T-helper 2 cell treated with Interferon-gamma antibody and Interleukin-4, amounts not matched to agents 5 μg/mL and 100 μg/mL, for 36 hours (primary cell): ENCODE results near the gene ARL5C.

Experiments
- DNase-seq: peaks from one replicate; pipeline ENCODE4 v3.0.0; 2021; ENCODE audit warnings: low spot score
- H3K27ac Mint-ChIP-seq: one replicate; pipeline ENCODE4 v1.8.0; 2021; ENCODE audit warnings: mild to moderate bottlenecking, mixed read lengths
- H3K27me3 Mint-ChIP-seq: one replicate; pipeline ENCODE4 v1.8.0; 2021; ENCODE audit warnings: low read depth, mixed read lengths
- H3K36me3 Mint-ChIP-seq: one replicate; pipeline ENCODE4 v1.8.0; 2021; ENCODE audit warnings: low read depth, mixed read lengths
- H3K4me1 Mint-ChIP-seq: one replicate; pipeline ENCODE4 v1.8.0; 2021; ENCODE audit warnings: low read depth, mixed read lengths
- H3K4me3 Mint-ChIP-seq: one replicate; pipeline ENCODE4 v1.8.0; 2022; ENCODE audit warnings: mild to moderate bottlenecking, moderate library complexity, mixed read lengths
- H3K9me3 Mint-ChIP-seq: one replicate; pipeline ENCODE4 v1.8.0; 2021; ENCODE audit warnings: mixed read lengths

Gene ARL5C

GRCh38 chr17:39108461-39109375 is 57.2 kb downstream of the ARL5C start:
- Mint-ChIP-seq H3K4me3 (no peak overlapping the region), H3K27me3 (no peaks in the 10 kb centered on the region), H3K27ac (no peak overlapping the region), H3K4me1 (no peaks in the 10 kb centered on the region), H3K9me3 (no peaks in the 10 kb centered on the region), H3K36me3 (no peaks in the 10 kb centered on the region)
- no peak for DNase-seq

GRCh38 chr17:39107973-39108372 is 58.0 kb downstream of the ARL5C start:
- Mint-ChIP-seq H3K36me3 (no peaks in the 10 kb centered on the region), H3K9me3 (no peaks in the 10 kb centered on the region), H3K27ac (no peak overlapping the region), H3K4me3 (no peak overlapping the region), H3K4me1 (no peaks in the 10 kb centered on the region), H3K27me3 (no peaks in the 10 kb centered on the region)
- no peak for DNase-seq

- Mint-ChIP-seq H3K27me3 (no peaks in the 10 kb centered on the region), H3K36me3 (no peaks in the 10 kb centered on the region), H3K4me1 (no peaks in the 10 kb centered on the region), H3K4me3 (no peak overlapping the region), H3K27ac (no peak overlapping the region), H3K9me3 (no peaks in the 10 kb centered on the region)
- DNase-seq = no peak
Measured at GRCh38 chr17:39107155-39107554, 58.8 kb downstream of the ARL5C start.
